Loucy (cell line): ENCODE data around the gene BZW2.

Source experiments
- EZH2phosphoT487 ChIP-seq: fragments of 200-600 bp; IDR thresholded peaks from 2 replicates; pipeline ENCODE4 v1.6.1; 2018; ENCODE audit warnings: antibody characterized with exemption, mild to moderate bottlenecking, moderate library complexity, borderline replicate concordance
- TF ChIP-seq, protein P1 (sequence below): fragments of 200-600 bp; sonication (generic); conservative IDR thresholded peaks from 2 replicates; pipeline ENCODE4 v1.5.1; 2014; ENCODE audit warnings: mild to moderate bottlenecking, antibody characterized with exemption, low read length

DNA sequence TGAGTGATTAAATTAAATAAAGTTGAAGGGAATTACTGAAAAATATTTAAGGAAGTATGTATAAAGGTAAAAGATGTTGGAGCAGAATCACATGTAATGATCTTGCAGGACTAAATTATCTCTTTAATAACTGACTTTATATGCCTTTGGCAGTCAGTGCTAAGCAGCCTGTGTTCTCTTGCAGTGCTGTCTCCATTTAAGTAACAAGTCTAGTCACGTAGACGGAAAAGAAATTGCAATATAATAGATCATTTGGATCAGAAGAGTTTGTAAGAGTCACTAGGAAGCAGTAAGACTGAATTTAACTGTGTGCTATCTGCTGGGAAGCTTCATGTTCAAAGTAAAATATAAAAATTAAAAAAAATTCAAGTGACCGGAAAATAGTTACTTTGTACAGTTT is 21.4 kb downstream of the BZW2 start:
- TF ChIP-seq, protein P1, sequence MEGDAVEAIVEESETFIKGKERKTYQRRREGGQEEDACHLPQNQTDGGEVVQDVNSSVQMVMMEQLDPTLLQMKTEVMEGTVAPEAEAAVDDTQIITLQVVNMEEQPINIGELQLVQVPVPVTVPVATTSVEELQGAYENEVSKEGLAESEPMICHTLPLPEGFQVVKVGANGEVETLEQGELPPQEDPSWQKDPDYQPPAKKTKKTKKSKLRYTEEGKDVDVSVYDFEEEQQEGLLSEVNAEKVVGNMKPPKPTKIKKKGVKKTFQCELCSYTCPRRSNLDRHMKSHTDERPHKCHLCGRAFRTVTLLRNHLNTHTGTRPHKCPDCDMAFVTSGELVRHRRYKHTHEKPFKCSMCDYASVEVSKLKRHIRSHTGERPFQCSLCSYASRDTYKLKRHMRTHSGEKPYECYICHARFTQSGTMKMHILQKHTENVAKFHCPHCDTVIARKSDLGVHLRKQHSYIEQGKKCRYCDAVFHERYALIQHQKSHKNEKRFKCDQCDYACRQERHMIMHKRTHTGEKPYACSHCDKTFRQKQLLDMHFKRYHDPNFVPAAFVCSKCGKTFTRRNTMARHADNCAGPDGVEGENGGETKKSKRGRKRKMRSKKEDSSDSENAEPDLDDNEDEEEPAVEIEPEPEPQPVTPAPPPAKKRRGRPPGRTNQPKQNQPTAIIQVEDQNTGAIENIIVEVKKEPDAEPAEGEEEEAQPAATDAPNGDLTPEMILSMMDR, result no peak
- TF ChIP-seq EZH2phosphoT487, result no peak
